Measurements from ENCODE around the gene FLNB. TPM values are rescaled to one million over a fixed set of nuclear protein-coding genes. Genes with fewer than 3 reads are reported as not detected.

FLNB gene
- total and polyA plus RNA-seq, 2 of the 13 experiments (the other 11 are each of a cell fraction or from before 2014, with no cell fraction given): 106 to 130 TPM

DNA sequence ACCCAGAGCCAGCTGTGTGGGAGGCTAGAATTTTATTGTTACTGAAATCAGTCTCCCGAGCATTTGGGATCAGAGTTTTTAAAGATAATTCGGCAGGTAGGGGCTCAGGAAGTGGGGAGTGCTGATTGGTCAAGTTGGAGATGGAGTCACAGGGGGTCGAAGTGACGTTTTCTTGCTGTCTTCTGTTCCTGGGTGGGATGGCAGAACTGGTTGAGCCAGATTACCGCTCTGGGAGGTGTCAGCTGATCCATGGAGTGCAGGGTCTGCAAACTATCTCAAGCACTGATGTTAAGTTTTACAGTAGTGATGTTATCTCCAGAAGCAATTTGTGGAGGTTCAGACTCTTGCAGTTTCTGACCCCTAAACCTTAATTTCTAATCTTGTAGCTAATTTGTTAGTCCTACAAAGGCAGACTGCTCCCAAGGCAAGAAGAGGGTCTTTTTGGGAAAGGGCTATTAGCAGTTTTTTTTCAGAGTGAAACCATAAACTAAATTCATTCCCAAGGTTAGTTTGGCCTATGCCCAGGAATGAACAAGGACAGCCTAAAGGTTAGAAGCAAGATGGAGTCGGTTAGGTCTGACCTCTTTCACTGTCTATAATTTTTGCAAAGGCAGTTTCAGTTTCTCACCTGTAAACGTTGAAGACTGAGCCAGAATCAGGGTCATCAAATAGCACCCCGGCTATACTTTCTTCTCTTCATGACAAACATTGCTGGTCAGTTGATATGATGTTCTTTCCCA is 28.2 kb downstream of the FLNB start:
- intact Hi-C loops (cut with micrococcal nuclease; ENCODE audit: unreplicated experiment): no loop called here
- DNase-seq (ENCODE audit: low spot score) (no peak), ATAC-seq (no peak), FAIRE-seq (no peak)
- Histone ChIP-seq H3K4me1 (ENCODE audit: insufficient read depth, low read length) (peaks cover 98% of the 10 kb centered on the region), H3K79me2 (ENCODE audit: insufficient read depth, low read length) (peaks cover 98% of the 10 kb centered on the region), H3K4me2 (ENCODE audit: low read depth, low read length) (no peak overlapping the region), H3K9ac (ENCODE audit: insufficient read depth, low read depth, low read length) (no peak overlapping the region), H3K36me3 (replicated peaks in 1 of 2; ENCODE audit: control insufficient read depth in 1 of 2, insufficient read depth in 2 of 2, low read length in 2 of 2) (peaks cover 0 to 21% of the 10 kb centered on the region in 2 experiments; a peak in 4 of 5 replicates), H3K9me3 (ENCODE audit: low read length) (no peaks in the 10 kb centered on the region), H2AFZ (ENCODE audit: low read length) (no peak overlapping the region), H3K27ac (ENCODE audit: extremely low read length, insufficient read depth, low read length) (no peak overlapping the region), H3K4me3 (replicated peaks in 1 of 3; ENCODE audit: insufficient read depth in 1 of 3, low read depth in 2 of 3, low read length in 3 of 3) (no peak overlapping the region), H3K27me3 (ENCODE audit: control insufficient read depth in 1 of 2, insufficient read depth in 2 of 2, low read length in 2 of 2) (no peaks in the 10 kb centered on the region), H4K20me1 (ENCODE audit: insufficient read depth, low read length) (peaks cover 92% of the 10 kb centered on the region)
- POLR2A ChIA-PET: interaction anchor here (0.9 kb wide), 1 partner anchor 13 kb away, joined by 3 read pairs; no protein-coding TSS in a partner anchor
- WGBS (ENCODE audit: low lambda C conversion rate): 90% methylated on average over 7 of the region's 8 CpGs
- in situ Hi-C loops (cut with HindIII; ENCODE audit: extremely low pct_ligation_motif_present, low pct_unique_long_range_greater_than_20kb): no loop called here
- CTCF ChIA-PET (ENCODE audit: low intra/inter-chr PET ratio, low total read pairs): no interaction called here
- TF ChIP-seq, protein P1, sequence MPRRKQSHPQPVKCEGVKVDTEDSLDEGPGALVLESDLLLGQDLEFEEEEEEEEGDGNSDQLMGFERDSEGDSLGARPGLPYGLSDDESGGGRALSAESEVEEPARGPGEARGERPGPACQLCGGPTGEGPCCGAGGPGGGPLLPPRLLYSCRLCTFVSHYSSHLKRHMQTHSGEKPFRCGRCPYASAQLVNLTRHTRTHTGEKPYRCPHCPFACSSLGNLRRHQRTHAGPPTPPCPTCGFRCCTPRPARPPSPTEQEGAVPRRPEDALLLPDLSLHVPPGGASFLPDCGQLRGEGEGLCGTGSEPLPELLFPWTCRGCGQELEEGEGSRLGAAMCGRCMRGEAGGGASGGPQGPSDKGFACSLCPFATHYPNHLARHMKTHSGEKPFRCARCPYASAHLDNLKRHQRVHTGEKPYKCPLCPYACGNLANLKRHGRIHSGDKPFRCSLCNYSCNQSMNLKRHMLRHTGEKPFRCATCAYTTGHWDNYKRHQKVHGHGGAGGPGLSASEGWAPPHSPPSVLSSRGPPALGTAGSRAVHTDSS (CRISPR knock-in tag; conservative IDR thresholded peaks at IDR 0.05): no peak
- no TSS peak for BruUV-seq (replicated peaks)

DNA sequence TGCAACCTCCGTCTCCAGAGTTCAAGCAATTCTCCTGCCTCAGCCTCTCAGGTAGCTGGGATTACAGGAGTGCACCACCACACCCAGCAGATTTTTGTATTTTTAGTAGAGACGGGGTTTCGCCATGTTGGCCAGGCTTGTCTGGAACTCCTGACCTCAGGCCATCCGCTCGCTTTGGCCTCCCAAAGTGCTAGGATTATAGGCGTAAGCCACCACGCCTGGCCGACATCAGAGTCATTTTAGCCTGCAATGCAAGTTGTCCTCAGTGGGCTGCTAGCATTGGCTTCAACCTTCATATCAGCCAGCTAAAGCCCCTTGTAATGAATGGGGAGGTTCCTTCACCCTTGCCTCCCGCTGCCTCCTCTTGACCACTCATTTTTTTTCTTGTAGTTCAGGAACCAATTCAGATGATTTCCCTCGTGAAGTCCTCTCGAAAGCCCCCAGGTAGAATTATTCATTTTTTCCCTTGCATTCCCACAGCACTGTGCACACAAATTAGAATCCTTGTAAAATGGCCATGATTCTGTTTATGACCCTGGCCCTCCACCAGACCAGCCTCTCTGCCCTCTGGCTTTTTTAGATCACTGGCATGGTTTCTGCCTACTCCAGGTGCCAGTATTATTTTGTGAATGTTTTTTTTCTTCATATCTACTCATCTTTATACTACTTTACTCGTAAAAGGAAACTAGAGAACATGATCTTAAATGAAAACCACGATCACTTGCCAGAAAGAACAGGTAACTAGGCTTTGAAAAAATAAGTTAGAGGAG is 29.1 kb downstream of the FLNB start:
- ChIA-PET POLR2A (interaction anchor here (4.5 kb wide), 1 partner anchor 12 kb away, joined by 46 read pairs; no protein-coding TSS in a partner anchor), CTCF (ENCODE audit: low intra/inter-chr PET ratio, low total read pairs) (no interaction called here)
- H3K9ac ChIP-seq (ENCODE audit: insufficient read depth, low read depth, low read length): no peak overlapping the region
- H3K9me3 ChIP-seq (ENCODE audit: low read length): no peaks in the 10 kb centered on the region
- FAIRE-seq (no peak), ATAC-seq (no peak), DNase-seq (ENCODE audit: low spot score) (no peak)
- TF ChIP-seq TOE1 (CRISPR knock-in tag; IDR thresholded peaks at IDR 0.05): no peak
- no peak for TF ChIP-seq PITX1 (CRISPR knock-in tag; IDR thresholded peaks at IDR 0.05)
- TF ChIP-seq, protein P2, sequence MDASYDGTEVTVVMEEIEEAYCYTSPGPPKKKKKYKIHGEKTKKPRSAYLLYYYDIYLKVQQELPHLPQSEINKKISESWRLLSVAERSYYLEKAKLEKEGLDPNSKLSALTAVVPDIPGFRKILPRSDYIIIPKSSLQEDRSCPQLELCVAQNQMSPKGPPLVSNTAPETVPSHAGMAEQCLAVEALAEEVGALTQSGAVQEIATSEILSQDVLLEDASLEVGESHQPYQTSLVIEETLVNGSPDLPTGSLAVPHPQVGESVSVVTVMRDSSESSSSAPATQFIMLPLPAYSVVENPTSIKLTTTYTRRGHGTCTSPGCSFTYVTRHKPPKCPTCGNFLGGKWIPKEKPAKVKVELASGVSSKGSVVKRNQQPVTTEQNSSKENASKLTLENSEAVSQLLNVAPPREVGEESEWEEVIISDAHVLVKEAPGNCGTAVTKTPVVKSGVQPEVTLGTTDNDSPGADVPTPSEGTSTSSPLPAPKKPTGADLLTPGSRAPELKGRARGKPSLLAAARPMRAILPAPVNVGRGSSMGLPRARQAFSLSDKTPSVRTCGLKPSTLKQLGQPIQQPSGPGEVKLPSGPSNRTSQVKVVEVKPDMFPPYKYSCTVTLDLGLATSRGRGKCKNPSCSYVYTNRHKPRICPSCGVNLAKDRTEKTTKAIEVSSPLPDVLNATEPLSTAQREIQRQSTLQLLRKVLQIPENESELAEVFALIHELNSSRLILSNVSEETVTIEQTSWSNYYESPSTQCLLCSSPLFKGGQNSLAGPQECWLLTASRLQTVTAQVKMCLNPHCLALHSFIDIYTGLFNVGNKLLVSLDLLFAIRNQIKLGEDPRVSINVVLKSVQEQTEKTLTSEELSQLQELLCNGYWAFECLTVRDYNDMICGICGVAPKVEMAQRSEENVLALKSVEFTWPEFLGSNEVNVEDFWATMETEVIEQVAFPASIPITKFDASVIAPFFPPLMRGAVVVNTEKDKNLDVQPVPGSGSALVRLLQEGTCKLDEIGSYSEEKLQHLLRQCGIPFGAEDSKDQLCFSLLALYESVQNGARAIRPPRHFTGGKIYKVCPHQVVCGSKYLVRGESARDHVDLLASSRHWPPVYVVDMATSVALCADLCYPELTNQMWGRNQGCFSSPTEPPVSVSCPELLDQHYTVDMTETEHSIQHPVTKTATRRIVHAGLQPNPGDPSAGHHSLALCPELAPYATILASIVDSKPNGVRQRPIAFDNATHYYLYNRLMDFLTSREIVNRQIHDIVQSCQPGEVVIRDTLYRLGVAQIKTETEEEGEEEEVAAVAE (CRISPR knock-in tag; IDR thresholded peaks at IDR 0.05; ENCODE audit: borderline replicate concordance): no peak
- TF ChIP-seq MYNN (CRISPR knock-in tag; IDR thresholded peaks at IDR 0.05; ENCODE audit: low read depth): no peak
- no peak for TF ChIP-seq ZBTB7A (CRISPR knock-in tag; IDR thresholded peaks at IDR 0.05)
- no peak for TF ChIP-seq MAFG (CRISPR knock-in tag; IDR thresholded peaks at IDR 0.05)
- no peak for TF ChIP-seq NONO (IDR thresholded peaks at IDR 0.05)
- no peak for TF ChIP-seq NONO (CRISPR knock-in tag; conservative IDR thresholded peaks at IDR 0.05)
- peaks cover 98% of the 10 kb centered on the region for H3K4me1 ChIP-seq (ENCODE audit: insufficient read depth, low read length)
- H4K20me1 ChIP-seq (ENCODE audit: insufficient read depth, low read length): peaks cover 83% of the 10 kb centered on the region
- no peaks in the 10 kb centered on the region for H3K27me3 ChIP-seq (ENCODE audit: control insufficient read depth in 1 of 2, insufficient read depth in 2 of 2, low read length in 2 of 2)
- no TSS peak for BruUV-seq (replicated peaks)
- intact Hi-C loops (cut with micrococcal nuclease; ENCODE audit: unreplicated experiment) (no loop called here), in situ Hi-C loops (cut with HindIII; ENCODE audit: extremely low pct_ligation_motif_present, low pct_unique_long_range_greater_than_20kb) (no loop called here)
- H3K4me3 ChIP-seq (replicated peaks in 1 of 3; ENCODE audit: insufficient read depth in 1 of 3, low read depth in 2 of 3, low read length in 3 of 3): no peak overlapping the region
- no peak overlapping the region for H3K27ac ChIP-seq (ENCODE audit: extremely low read length, insufficient read depth, low read length)
- peaks cover 0 to 21% of the 10 kb centered on the region in 2 experiments; a peak in 4 of 5 replicates for H3K36me3 ChIP-seq (replicated peaks in 1 of 2; ENCODE audit: control insufficient read depth in 1 of 2, insufficient read depth in 2 of 2, low read length in 2 of 2)
- H3K79me2 ChIP-seq (ENCODE audit: insufficient read depth, low read length): peaks cover 93% of the 10 kb centered on the region
- 96% methylated on average over 13 of the region's 13 CpGs for WGBS (ENCODE audit: low lambda C conversion rate)
- no peak overlapping the region for H2AFZ ChIP-seq (ENCODE audit: low read length)
- no peak overlapping the region; the same call in 1 of the 2 replicates for H3K4me2 ChIP-seq (ENCODE audit: low read depth, low read length)
